Mucosa of descending colon (tissue), 3 donors: ENCODE results near the gene MFAP2. TPM values are rescaled to one million over a fixed set of nuclear protein-coding genes. Genes with fewer than 3 reads are reported as not detected.

Experiments used
- ATAC-seq: fragments of 200-7000 bp; cut with Tn5 transposase; one replicate; pipeline ENCODE4 v1.9.1; 2020; ENCODE audit warnings: mild to moderate bottlenecking, moderate library complexity
- DNase-seq, 3 donors: peaks; one replicate each; pipeline ENCODE4 v3.0.0-alpha.2; 2020
- H3K36me3 ChIP-seq: fragments of 200-600 bp; one replicate; pipeline ENCODE4 v1.8.0; 2021; ENCODE audit warnings: low read depth, mild to moderate bottlenecking
- H3K4me1 ChIP-seq: fragments of 200-600 bp; one replicate; pipeline ENCODE4 v1.8.0; 2021; ENCODE audit warnings: low read depth, mild to moderate bottlenecking
- H3K4me3 ChIP-seq: fragments of 200-600 bp; one replicate; pipeline ENCODE4 v1.8.0; 2021; ENCODE audit warnings: mild to moderate bottlenecking
- H3K9me3 ChIP-seq: fragments of 200-600 bp; one replicate; pipeline ENCODE4 v1.8.0; 2021; ENCODE audit warnings: mild to moderate bottlenecking
- intact Hi-C, 2 donors: fragments of 100-400 bp; cut with DNase I in 1 of 2; cut with micrococcal nuclease in 1 of 2; formaldehyde crosslinking; loops; one replicate each; pipeline versions ENCODE4 v1.11.0 to v1.11.1; 2022; cut with DNase I, micrococcal nuclease
- total RNA-seq, 3 donors: library from RNA; stranded (reverse); fragmentation: NEBNext Ultra II Directional in 2 of 3; extraction: Animal tissue kit (Norgen Biotek cat#: 25700) in 2 of 3; gene quantifications; one replicate each; pipeline versions ENCODE4 v1.2.1 to v1.2.4, GENCODE V29; 2021 to 2023
- TF ChIP-seq, protein P1 (sequence below): fragments of 200-600 bp; IDR thresholded peaks from one replicate; pipeline ENCODE4 v1.8.0; 2022; ENCODE audit warnings: antibody characterized with exemption, mild to moderate bottlenecking
- donor health status: DM: no; HTN: no; CAD: no; lungs with moderate emphysema.
- donor health status: DM: no; HTN: no; CAD: no.
- donor health status: DM: no; HTN: yes; CAD: no.

The MFAP2 gene
- total RNA-seq, 3 donors from 2014 or later, result 2.4 to 6.3 (median 5.4) TPM

DNA sequence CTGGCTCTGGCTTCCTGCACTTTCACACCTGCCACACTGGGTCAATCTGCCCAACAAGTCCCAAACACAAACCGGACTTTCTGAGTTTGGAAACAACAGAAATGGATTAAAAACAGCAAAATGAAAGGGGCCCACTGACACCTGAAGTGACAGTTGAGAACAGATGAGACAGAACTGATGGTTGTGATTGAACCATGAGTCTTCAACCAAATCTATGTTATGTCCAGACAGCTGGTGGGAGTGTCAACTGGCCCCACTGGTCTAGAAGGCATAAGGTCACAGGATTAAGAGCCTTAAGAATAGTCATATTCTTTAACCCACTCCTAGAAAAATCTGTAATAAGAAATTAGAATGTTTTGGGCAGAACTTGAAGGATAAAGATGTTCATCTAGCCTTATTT is 44.3 kb upstream of the MFAP2 start:
- DNase-seq, result no peak
- TF ChIP-seq, protein P1, sequence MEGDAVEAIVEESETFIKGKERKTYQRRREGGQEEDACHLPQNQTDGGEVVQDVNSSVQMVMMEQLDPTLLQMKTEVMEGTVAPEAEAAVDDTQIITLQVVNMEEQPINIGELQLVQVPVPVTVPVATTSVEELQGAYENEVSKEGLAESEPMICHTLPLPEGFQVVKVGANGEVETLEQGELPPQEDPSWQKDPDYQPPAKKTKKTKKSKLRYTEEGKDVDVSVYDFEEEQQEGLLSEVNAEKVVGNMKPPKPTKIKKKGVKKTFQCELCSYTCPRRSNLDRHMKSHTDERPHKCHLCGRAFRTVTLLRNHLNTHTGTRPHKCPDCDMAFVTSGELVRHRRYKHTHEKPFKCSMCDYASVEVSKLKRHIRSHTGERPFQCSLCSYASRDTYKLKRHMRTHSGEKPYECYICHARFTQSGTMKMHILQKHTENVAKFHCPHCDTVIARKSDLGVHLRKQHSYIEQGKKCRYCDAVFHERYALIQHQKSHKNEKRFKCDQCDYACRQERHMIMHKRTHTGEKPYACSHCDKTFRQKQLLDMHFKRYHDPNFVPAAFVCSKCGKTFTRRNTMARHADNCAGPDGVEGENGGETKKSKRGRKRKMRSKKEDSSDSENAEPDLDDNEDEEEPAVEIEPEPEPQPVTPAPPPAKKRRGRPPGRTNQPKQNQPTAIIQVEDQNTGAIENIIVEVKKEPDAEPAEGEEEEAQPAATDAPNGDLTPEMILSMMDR, result no peak
- Histone ChIP-seq H3K4me1 (no peaks in the 10 kb centered on the region), H3K9me3 (no peaks in the 10 kb centered on the region), H3K4me3 (no peak overlapping the region), H3K36me3 (peaks cover 19% of the 10 kb centered on the region)
- intact Hi-C loops, result no loop called here
- no peak for ATAC-seq

DNA sequence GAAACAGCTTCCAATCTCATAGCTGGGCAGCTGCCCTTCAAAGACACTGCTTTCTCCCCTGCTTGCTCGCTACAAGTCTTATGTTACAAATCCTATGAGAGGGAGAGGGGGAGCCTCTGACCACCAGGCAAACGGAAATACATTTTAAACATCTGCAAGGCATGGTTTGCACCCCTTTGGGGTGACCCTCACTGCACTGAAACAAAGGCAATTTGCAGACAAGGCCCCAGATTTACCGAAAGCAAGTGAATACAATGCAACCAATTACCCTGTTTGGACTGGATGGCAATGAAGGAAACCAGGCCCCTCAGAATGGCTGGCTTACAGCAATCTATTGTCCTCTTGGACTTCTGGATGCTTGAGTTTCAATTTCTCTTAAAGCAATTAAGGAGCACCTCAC is 43.2 kb upstream of the MFAP2 start:
- H3K9me3 ChIP-seq, result no peaks in the 10 kb centered on the region
- intact Hi-C loops, result no loop called here
- no peak for ATAC-seq
- H3K4me3 ChIP-seq, result no peak overlapping the region
- peaks cover 19% of the 10 kb centered on the region for H3K36me3 ChIP-seq
- TF ChIP-seq, protein P1, result no peak
- no peak for DNase-seq
- H3K4me1 ChIP-seq, result no peaks in the 10 kb centered on the region

DNA sequence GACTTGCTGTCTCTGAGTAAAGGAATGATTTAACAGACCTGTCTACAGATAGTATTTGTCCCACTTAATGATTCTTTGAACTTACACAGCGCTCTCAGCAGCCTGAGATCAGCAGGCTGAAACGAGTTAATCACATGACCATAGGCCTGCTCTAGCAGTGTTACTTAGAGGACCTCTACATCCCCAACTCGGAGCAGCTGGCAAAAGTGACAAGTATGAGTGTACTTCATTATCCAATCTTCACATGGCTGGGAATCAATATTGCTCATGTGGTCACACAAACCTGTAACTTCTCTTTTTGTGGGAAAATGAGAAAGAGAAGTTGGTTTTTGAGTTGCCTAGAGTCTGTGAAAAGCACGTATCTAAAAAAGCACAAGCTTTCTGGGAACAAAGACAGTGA is 42.7 kb upstream of the MFAP2 start:
- Histone ChIP-seq H3K4me3 (no peak overlapping the region), H3K36me3 (peaks cover 20% of the 10 kb centered on the region), H3K9me3 (no peaks in the 10 kb centered on the region), H3K4me1 (no peaks in the 10 kb centered on the region)
- TF ChIP-seq, protein P1, result no peak
- intact Hi-C loops, result no loop called here
- DNase-seq (no peak), ATAC-seq (no peak)

DNA sequence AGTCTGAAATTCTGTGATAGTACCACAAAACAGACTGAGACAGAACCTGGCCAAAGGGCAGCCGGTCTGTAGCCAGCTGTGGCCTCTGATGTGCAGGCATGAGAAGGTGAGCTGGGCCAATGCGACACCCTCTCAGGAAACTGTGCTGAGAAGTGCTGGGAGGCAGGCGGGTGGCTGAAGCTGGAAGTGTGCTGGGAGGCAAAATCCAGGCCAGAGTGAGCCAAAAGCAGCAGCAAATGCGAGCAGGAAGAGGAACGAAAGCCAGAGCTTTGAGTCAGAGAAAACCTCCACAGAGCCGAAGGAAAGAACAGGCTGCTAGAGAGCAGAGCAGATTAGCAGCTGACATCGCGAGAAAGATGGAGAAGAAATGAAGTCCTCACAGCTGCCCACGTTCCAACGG is 41.5 kb upstream of the MFAP2 start:
- intact Hi-C loops, result no loop called here
- Histone ChIP-seq H3K4me1 (no peaks in the 10 kb centered on the region), H3K9me3 (no peaks in the 10 kb centered on the region), H3K4me3 (no peak overlapping the region), H3K36me3 (peaks cover 22% of the 10 kb centered on the region)
- TF ChIP-seq, protein P1, result no peak
- DNase-seq (no peak), ATAC-seq (no peak)

DNA sequence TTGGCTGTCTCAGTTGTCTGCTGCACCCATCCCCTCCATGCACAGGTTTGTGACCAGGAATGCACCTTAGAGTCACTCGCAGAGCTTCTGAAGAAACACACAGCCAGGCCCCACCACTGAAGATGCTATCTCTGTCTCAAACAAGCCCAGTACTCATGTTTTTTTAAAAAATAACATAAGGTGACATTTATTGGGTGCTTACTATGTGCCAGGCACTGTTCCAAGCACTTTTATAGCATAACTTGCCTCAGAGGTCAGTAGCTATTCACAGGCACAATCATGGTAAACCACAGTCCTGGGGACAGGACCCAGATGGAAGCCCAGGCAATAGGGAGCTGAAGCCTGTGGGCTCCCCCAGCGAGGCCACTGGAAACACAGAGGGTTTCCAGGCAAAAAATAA is 40.1 kb upstream of the MFAP2 start:
- no peak for DNase-seq
- H3K9me3 ChIP-seq, result no peaks in the 10 kb centered on the region
- H3K4me3 ChIP-seq, result no peak overlapping the region
- H3K36me3 ChIP-seq, result peaks cover 22% of the 10 kb centered on the region
- no peaks in the 10 kb centered on the region for H3K4me1 ChIP-seq
- no peak for ATAC-seq
- TF ChIP-seq, protein P1, result no peak
- intact Hi-C loops, result no loop called here

DNA sequence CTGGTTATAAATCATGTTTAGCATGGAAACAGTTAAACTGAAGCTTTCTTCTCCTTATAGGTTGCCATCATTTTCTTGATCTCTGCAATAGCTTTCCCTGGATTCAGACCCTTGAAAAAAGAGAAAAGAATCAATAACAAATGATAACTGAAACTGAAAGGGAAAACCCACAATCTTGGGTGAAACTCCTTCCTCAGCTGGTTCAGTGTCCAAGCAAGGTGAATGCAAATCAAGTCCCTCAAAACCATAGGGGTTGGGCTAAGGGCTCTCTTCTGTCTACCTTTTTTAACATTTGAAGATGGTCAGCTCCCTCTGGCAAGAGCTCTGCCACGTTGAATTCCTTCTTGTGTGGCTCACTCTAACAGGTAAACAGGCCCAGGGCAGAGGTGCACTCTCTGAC is 38.4 kb upstream of the MFAP2 start:
- H3K36me3 ChIP-seq, result peaks cover 22% of the 10 kb centered on the region
- no peaks in the 10 kb centered on the region for H3K9me3 ChIP-seq
- ATAC-seq (no peak), DNase-seq (no peak)
- intact Hi-C loops, result no loop called here
- no peak overlapping the region for H3K4me3 ChIP-seq
- H3K4me1 ChIP-seq, result no peaks in the 10 kb centered on the region
- TF ChIP-seq, protein P1, result no peak
